ENCODE data around the gene SPON1.

GRCh38 chr11:14267861-14268635 is 305.5 kb downstream of the SPON1 start:
- no peak for TF ChIP-seq EZH2 (IDR thresholded peaks at IDR 0.05; ENCODE audit: borderline replicate concordance, low read depth, low read length, severe bottlenecking)
- TF ChIP-seq CTCF (IDR thresholded peaks at IDR 0.05; ENCODE audit: borderline replicate concordance, extremely low read depth, low read length, poor library complexity, severe bottlenecking): no peak
